H1 (cell line): ENCODE data around the gene HMGCLL1. TPM values are rescaled to one million over a fixed set of nuclear protein-coding genes. Genes with fewer than 3 reads are reported as not detected.

ENCODE experiments used
- BACH1 ChIP-seq: IDR thresholded peaks from 2 replicates; pipeline ENCODE4 v1.6.1; 2012; ENCODE audit warnings: low read length, improper control_type of control experiment
- EGR1 ChIP-seq: IDR thresholded peaks from 2 replicates; pipeline ENCODE4 v1.6.1; 2011; ENCODE audit warnings: low read depth, low read length, borderline replicate concordance
- KDM4A ChIP-seq: IDR thresholded peaks from one replicate; pipeline ENCODE4 v1.7.1; 2012; ENCODE audit warnings: low read depth, mild to moderate bottlenecking, moderate library complexity, low read length, inconsistent platforms; ENCODE audit not compliant: severe bottlenecking
- POLR2A ChIP-seq, 2 experiments: IDR thresholded peaks; 1 replicate in 1 of 2; 2 replicates in 1 of 2; pipeline ENCODE4 v1.6.1; 2011; ENCODE audit warnings: low read depth in 2 of 2, low read length in 2 of 2, mild to moderate bottlenecking in 2 of 2; ENCODE audit errors: control extremely low read depth in 1 of 2
- RNF2 ChIP-seq: fragments of 200-900, 300-1000 bp; sonication (generic); IDR thresholded peaks from 2 replicates; pipeline ENCODE4 v1.7.1; 2016; ENCODE audit warnings: borderline replicate concordance, low read depth, mild to moderate bottlenecking, antibody characterized with exemption, low read length; ENCODE audit not compliant: poor library complexity, severe bottlenecking; ENCODE audit errors: missing control alignments
- TAF7 ChIP-seq: optimal IDR thresholded peaks from 2 replicates; pipeline ENCODE3; 2011; ENCODE audit warnings: low read depth, mild to moderate bottlenecking, inconsistent platforms, low read length, moderate library complexity, borderline replicate concordance
- YY1 ChIP-seq: IDR thresholded peaks from 2 replicates; pipeline ENCODE4 v1.6.1; 2011; ENCODE audit warnings: low read depth, mild to moderate bottlenecking, low read length
- polyA plus RNA-seq, 7 experiments: library from polyadenylated mRNA; depleted of rRNA in 3 of 7; stranded (reverse) in 5 of 7; unstranded in 2 of 7; fragments of >200 nt in 5 of 7; fragments of 200-250 nt in 2 of 7; gene quantifications; 1 replicate in 5 of 7; 2 replicates in 1 of 7; 4 replicates in 1 of 7; pipeline versions ENCODE4 v1.2.1 to v1.2.3, GENCODE V29; 2011 to 2013; ENCODE audit warnings: missing spikeins in 2 of 7, mixed read lengths in 2 of 7
- total RNA-seq: library from RNA; stranded (reverse); fragmentation: NEBNext Ultra II Directional; extraction: Animal tissue kit (Norgen Biotek cat#: 25700); gene quantifications from 2 replicates; pipeline ENCODE4 v1.2.1, GENCODE V29; 2021

The HMGCLL1 gene
- total and polyA plus RNA-seq, 2 of the 8 experiments (the other 6 are each of a cell fraction or from before 2014, with no cell fraction given), result 0.06 to 0.41 TPM

- TF ChIP-seq RNF2 (no peak), EGR1 (no peak), POLR2A (IDR thresholded peaks at IDR 0.05; ENCODE audit: control extremely low read depth in 1 of 2, low read depth in 2 of 2, low read length in 2 of 2) (no peak), TAF7 (no peak), YY1 (no peak), BACH1 (no peak), KDM4A (no peak)
Measured at GRCh38 chr6:55397986-55398385, 181.0 kb downstream of the HMGCLL1 start (continued).
